Glomerular visceral epithelial cell (primary cell): ENCODE data around the gene HMOX1.
"Not testable (repeated sequence)": the region's sequence is repeated elsewhere in the genome, so short reads cannot be mapped to it uniquely, and the experiment has no call there.

Source experiments
- DNase-seq: peaks from one replicate; pipeline ENCODE4 v3.0.0-alpha.2; 2016; ENCODE audit errors: extremely low spot score

The HMOX1 gene

DNA sequence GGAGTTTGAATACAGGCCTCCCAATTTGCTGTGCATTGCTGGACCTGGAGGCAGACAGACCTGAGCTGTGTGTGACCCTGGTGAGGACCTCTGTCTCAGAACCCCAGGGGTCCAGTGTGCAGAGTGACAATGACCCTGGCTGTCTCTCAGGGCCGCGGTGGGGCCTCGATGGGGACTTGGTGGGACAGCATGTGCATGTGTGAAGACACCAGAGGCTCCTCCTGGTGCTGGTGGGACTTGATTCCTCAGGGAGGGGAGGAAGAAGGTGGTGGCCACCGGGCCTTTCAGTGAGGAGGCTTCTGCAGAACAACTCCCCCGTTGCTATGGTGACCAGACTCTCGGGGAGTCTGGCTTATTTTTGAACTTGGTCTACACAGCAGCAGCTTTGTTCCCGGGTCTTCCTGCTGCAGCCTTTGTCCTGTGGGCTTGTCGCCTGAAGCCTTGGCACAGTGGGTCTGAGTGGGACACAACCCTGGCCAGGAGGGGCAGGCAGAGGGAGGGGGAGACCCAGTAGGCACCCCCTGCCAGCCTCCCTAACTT is 54.4 kb downstream of the HMOX1 start:
- DNase-seq = no peak

GRCh38 chr22:35436421-35436820 is 55.5 kb downstream of the HMOX1 start:
- DNase-seq = no peak

DNA sequence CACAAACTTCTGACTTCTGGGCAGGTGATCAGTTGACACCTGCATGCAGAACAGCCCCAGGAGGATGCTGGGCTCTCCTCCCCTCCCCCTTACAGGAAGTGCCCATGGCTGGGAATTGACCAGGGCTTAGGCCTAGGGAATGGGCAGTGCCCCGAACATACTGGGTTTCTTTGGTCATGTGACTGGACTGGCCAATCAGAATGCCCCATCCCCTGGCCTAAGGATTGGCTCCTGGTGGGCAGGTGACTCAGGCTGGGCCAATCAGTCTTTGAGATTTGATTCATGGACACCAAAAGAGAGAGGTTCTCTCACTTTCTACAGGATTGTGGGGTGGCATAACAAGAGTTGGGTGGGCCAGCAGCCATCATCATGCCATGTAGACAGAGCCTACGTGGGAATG is 56.2 kb downstream of the HMOX1 start:
- DNase-seq = peak; percentile 42

DNA sequence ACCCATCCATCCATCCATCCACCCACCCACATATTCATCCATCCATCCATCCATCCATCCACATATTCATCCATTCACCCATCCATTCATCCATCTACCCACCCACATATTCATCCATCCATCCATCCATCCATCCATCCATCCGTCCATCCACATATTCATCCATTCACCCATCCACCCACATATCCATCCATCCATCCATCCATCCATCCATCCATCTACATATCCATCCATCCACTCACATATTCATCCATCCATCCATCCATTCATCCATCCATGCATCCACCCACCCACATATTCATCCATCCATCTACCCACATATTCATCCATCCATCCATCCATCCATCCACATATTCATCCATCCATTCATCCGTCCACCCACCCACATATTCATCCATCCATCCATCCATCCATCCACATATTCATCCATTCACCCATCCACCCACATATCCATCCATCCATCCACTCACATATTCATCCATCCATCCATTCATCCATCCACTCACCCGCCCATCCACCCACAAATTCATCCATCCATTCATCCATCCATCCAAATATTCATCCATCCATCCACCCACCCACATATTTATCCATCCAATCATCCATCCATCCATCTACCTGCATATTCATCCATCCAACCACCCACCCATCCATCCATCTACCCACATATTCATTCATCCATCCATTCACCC is 57.9 kb downstream of the HMOX1 start:
- not testable (repeated sequence) for DNase-seq

GRCh38 chr22:35439365-35439717 is 58.4 kb downstream of the HMOX1 start:
- no peak for DNase-seq

- DNase-seq = no peak
Measured at GRCh38 chr22:35440129-35440528, 59.2 kb downstream of the HMOX1 start.

DNA sequence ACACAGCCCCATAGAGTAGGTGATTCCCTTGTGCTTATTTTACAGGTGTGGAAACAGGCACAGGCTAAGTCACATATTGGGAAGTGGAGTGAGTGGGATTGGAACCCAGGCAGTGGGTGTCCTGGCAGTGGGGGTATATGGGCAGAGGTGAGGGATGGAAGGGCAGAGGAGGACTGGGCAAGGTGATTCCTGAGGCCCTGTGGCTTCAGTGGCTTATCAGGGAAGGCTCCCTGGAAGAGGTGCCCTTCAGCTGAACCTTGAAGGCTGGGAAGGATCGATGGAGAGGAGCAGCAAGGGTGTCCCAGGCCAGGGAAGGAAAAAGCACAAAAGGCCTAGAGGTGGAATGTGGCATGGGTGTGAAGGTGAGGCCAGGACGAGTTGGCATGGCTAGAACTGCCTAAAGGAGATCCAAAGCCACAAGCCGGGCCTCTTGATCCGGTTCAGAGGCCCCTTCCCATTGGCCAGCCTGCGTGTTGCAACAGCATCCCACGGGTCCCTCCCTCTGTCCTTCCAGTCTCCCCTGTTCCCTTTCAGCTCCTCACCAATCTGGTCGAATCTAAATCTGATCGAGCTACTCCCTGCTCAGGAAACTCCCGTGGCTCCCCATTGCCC is 60.7 kb downstream of the HMOX1 start:
- DNase-seq = no peak

GRCh38 chr22:35442471-35442870 is 61.6 kb downstream of the HMOX1 start:
- no peak for DNase-seq

GRCh38 chr22:35443338-35443737 is 62.4 kb downstream of the HMOX1 start:
- no peak for DNase-seq
